AG04450 (cell line): ENCODE results near the gene B9D2. TPM values are rescaled to one million over a fixed set of nuclear protein-coding genes. Genes with fewer than 3 reads are reported as not detected.
"Not testable (repeated sequence)": the region's sequence is repeated elsewhere in the genome, so short reads cannot be mapped to it uniquely, and the experiment has no call there.

Experiments
- CTCF ChIA-PET: fragments of 300-600, 350-600 bp; formaldehyde crosslinking; extraction: SDS; loops from one replicate; lab custom pipeline; 2022; ENCODE audit warnings: antibody characterized with exemption, inconsistent platforms; lab: Charles Lee
- POLR2A ChIA-PET: fragments of 350-600 bp; formaldehyde crosslinking; extraction: SDS; loops from one replicate; lab custom pipeline; 2021; ENCODE audit warnings: antibody characterized with exemption, inconsistent platforms; lab: Yijun Ruan, JAX
- DNase-seq: peaks from one replicate; pipeline ENCODE4 v3.0.0-alpha.2; 2011; ENCODE audit warnings: low read depth, low spot score
- H3K27ac ChIP-seq: one replicate; pipeline ENCODE4 v1.5.1; 2012; ENCODE audit warnings: low read depth, low read length, control low read depth
- H3K27me3 ChIP-seq: one replicate; pipeline ENCODE4 v1.6.0; 2012; ENCODE audit warnings: low read length; ENCODE audit not compliant: control insufficient read depth, insufficient read depth
- H3K4me3 ChIP-seq: 2 replicates; pipeline ENCODE4 v1.5.1; 2011; ENCODE audit warnings: mild to moderate bottlenecking, low read depth, low read length, control low read depth
- H3K9me3 ChIP-seq: 2 replicates; pipeline ENCODE4 v1.5.1; 2012; ENCODE audit warnings: low read length; ENCODE audit not compliant: control insufficient read depth, insufficient read depth
- CTCF ChIP-seq: IDR thresholded peaks from 2 replicates; pipeline ENCODE4 v1.5.1; 2011; ENCODE audit warnings: low read depth, low read length, control low read depth, inconsistent platforms
- polyA plus RNA-seq: library from polyadenylated mRNA; depleted of rRNA; stranded (reverse); fragments of >200 nt; gene quantifications from 2 replicates; pipeline ENCODE4 v1.2.3, GENCODE V29; 2011

The B9D2 gene
- polyA plus RNA-seq, 1 experiment = 3.9 TPM

- no peak for TF ChIP-seq CTCF
- Histone ChIP-seq H3K4me3 (no peak overlapping the region), H3K9me3 (no peaks in the 10 kb centered on the region), H3K27me3 (no peaks in the 10 kb centered on the region), H3K27ac (no peak overlapping the region)
- ChIA-PET CTCF (interaction anchor here (0.8 kb wide), 1 partner anchor 38 kb away, joined by 3 read pairs; no protein-coding TSS in a partner anchor), POLR2A (no interaction called here)
- DNase-seq = no peak
These were observed 46.5 kb upstream of the B9D2 start for GRCh38 chr19:41410336-41411054.

- no peak for TF ChIP-seq CTCF
- ChIA-PET CTCF (no interaction called here), POLR2A (no interaction called here)
- Histone ChIP-seq H3K4me3 (no peak overlapping the region), H3K9me3 (no peaks in the 10 kb centered on the region), H3K27me3 (no peaks in the 10 kb centered on the region), H3K27ac (no peak overlapping the region)
- no peak for DNase-seq
These were observed 45.3 kb upstream of the B9D2 start for GRCh38 chr19:41409288-41409687.

- H3K27me3 ChIP-seq, DNase-seq, H3K27ac ChIP-seq, H3K9me3 ChIP-seq, H3K4me3 ChIP-seq: not testable (repeated sequence)
- ChIA-PET POLR2A (interaction anchor here (0.7 kb wide), 1 partner anchor 462 kb away, joined by 4 read pairs; no protein-coding TSS in a partner anchor), CTCF (interaction anchor here (1.3 kb wide), 1 partner anchor 162 kb away, joined by 3 read pairs; no protein-coding TSS in a partner anchor)
These were observed 44.9 kb upstream of the B9D2 start for GRCh38 chr19:41408846-41409245.

- CTCF ChIA-PET = interaction anchor here (0.7 to 1.3 kb wide), 2 partner anchors 24 to 162 kb away, joined by 3 to 4 read pairs; no protein-coding TSS in a partner anchor
- no peak overlapping the region for H3K27ac ChIP-seq
- POLR2A ChIA-PET = interaction anchor here (0.7 kb wide), 1 partner anchor 462 kb away, joined by 4 read pairs; no protein-coding TSS in a partner anchor
- TF ChIP-seq CTCF = no peak
- no peaks in the 10 kb centered on the region for H3K9me3 ChIP-seq
- no peak for DNase-seq
- H3K27me3 ChIP-seq = no peaks in the 10 kb centered on the region
- no peak overlapping the region for H3K4me3 ChIP-seq
These were observed 44.3 kb upstream of the B9D2 start for GRCh38 chr19:41408256-41408655.

- Histone ChIP-seq H3K4me3 (no peak overlapping the region), H3K9me3 (no peaks in the 10 kb centered on the region), H3K27me3 (no peaks in the 10 kb centered on the region), H3K27ac (no peak overlapping the region)
- ChIA-PET CTCF (no interaction called here), POLR2A (no interaction called here)
- no peak for TF ChIP-seq CTCF
- no peak for DNase-seq
These were observed 43.3 kb upstream of the B9D2 start for GRCh38 chr19:41407271-41407670.
